AG10803 (cell line): ENCODE data around the gene RAB4A.
A peak's percentile ranks its signal among the peaks of the same experiment; 100 is the strongest.

ENCODE experiments used
- DNase-seq: peaks from one replicate; pipeline ENCODE4 v3.0.0; 2010; ENCODE audit warnings: low read depth
- H3K4me3 ChIP-seq: 2 replicates; pipeline ENCODE4 v1.5.1; 2011; ENCODE audit warnings: mild to moderate bottlenecking, low read length, control low read depth
- TF ChIP-seq, protein P1 (sequence below): conservative IDR thresholded peaks from 2 replicates; pipeline ENCODE4 v1.5.1; 2011; ENCODE audit warnings: mild to moderate bottlenecking, low read length, control low read depth, inconsistent platforms

Gene RAB4A

DNA sequence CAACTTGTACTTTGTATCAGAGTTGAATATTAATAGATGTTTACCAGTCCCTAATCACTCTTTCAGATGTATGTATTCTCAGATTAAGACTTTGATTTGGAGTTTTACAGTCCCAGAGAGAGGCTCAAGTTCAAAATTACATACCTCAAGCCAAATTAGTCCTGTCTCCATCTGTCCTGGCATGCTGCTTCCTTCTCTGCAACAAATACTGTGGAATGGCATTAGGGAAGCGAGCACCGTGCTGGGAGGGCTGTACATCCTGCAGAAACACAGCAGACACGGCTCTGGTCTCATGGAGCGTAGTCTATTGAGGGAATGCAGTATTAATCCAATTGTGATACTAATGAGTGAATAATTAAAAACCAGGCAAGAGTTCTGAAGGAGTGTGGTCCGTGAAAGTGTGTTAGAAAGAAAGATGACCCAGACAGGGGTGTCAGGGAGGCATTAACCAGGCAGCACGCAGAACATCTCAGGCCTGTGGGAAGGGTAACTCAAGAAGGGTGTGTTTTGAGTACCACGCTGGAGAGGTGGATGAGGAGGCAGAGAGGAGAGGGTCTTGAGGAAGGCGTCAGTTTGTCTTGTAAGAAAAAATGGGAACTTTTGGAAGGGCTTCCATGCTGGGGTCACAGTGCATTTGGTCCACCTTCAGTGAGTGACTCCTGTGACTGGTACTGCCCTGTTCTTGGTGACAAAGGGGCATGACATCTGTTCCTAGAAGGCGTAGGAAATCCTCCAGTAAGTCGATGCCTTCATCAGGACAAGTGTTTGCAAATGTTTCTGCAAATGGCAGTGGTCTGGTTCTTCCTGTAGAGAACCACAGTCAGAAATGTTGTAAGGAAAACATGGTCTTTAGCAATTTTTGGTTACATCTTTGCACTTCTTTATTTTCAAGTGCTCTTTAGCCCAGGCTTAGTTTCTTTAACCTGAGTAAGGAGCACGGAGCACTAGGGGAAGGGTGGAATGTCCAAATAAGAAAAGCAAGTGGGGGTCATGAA, 1.6 kb downstream of the RAB4A start:
- H3K4me3 ChIP-seq: peak overlapping the region; percentile 81
- peak; percentile 25 for DNase-seq
- TF ChIP-seq, protein P1, sequence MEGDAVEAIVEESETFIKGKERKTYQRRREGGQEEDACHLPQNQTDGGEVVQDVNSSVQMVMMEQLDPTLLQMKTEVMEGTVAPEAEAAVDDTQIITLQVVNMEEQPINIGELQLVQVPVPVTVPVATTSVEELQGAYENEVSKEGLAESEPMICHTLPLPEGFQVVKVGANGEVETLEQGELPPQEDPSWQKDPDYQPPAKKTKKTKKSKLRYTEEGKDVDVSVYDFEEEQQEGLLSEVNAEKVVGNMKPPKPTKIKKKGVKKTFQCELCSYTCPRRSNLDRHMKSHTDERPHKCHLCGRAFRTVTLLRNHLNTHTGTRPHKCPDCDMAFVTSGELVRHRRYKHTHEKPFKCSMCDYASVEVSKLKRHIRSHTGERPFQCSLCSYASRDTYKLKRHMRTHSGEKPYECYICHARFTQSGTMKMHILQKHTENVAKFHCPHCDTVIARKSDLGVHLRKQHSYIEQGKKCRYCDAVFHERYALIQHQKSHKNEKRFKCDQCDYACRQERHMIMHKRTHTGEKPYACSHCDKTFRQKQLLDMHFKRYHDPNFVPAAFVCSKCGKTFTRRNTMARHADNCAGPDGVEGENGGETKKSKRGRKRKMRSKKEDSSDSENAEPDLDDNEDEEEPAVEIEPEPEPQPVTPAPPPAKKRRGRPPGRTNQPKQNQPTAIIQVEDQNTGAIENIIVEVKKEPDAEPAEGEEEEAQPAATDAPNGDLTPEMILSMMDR: no peak

DNA sequence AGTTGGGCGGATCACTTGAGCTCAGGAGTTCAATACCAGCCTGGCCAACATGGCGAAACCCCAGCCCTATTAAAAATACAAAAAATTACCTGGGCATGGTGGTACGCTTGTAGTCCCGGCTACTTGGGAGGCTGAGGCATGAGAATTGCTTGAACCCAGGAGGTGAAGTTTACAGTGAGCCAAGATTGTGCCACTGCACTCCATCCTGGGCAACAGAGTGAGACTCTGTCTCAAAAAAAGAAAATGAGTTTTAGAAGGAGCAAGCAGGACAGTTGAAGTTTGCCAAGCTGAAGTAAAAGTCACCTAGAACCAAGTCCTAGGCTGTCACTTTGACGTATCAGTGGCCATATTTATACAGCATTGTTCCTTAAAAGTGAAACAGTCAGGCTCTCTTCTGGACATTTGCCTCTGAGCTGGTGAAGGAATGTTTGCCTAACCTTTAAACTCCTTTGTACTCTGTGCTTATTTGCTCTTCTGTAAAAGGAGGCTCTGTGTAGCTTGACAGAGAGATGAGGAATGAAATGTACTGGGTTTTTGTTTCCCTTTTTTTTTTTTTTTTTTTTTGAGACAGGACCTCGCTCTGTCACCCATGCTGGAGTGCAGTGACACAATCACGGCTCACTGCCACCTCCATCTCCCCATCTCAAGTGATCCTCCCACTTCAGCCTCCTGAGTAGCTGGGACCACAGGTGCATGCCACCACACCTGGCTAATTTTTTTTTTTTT, 2.8 kb downstream of the RAB4A start:
- no peak for DNase-seq
- H3K4me3 ChIP-seq: no peak overlapping the region
- TF ChIP-seq, protein P1: no peak

DNA sequence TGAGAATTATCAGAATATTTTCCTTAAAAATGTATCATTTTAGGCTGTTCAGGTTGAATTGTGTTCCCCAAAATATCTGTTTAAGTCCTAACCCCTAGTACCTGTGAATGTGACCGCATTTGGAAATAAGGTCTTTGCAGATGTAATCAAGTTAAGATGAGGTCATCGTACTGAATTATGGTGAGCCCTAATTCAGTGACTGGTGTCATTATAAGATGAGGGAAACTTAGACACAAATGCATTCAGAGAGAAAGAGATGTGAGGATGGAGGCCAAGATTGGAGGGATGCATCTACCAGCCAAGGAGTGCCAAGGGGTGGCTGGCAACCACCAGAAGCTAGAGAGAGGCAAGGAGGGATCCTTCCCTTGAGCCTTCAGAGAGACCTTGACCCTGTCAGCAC, 4.1 kb downstream of the RAB4A start:
- TF ChIP-seq, protein P1: no peak
- no peak for DNase-seq
- H3K4me3 ChIP-seq: no peak overlapping the region

DNA sequence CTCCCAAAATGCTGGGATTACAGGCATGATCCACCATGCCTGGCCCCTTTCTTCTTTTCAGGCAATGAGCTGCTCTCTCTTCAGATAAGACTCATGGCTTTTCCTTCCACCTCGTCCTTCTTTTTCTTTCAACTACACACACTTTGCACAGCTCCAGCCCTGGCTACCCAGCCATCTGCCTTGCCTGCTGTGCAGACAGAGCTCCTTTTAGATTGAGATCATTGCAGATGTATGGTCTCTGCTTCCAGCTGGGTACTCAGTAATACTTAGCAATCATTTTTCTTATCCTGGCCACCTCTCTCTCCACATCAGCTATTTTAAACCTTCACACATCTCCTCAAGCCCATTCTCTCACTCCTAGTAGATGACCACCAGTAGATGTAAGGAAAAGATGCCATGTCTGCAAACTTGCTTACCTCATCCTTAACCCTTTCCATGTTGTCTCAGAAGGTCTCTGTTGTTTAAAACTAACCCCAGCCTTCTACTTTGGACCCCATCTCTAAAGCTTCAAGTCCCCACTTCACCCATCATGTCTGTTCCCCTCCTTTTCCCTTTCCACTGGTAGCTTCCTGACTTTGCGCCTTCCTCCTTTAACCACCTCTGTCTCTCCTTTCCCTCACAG, 7.3 kb downstream of the RAB4A start:
- DNase-seq: no peak
- TF ChIP-seq, protein P1: no peak
- H3K4me3 ChIP-seq: no peak overlapping the region

DNA sequence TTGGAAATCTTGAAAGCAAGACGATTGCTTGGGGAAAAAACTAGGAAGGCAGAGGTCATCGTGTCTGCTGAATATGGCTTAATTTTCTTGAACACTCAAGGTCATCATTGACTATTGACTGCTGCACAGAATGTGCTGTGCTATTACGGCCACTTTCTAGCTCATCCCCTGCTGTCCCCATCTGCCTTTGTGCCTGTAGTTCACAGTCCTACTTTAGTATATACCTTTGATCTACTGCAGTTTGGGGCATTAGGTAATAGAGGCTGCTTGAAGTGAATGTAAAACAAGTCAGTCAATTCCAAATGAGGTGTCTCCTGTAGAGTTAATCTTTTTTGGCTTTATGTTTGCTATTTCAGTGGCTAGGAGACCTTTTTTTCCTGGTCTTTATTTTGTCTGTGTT, 8.3 kb downstream of the RAB4A start:
- no peak for DNase-seq
- no peak overlapping the region for H3K4me3 ChIP-seq
- TF ChIP-seq, protein P1: no peak

DNA sequence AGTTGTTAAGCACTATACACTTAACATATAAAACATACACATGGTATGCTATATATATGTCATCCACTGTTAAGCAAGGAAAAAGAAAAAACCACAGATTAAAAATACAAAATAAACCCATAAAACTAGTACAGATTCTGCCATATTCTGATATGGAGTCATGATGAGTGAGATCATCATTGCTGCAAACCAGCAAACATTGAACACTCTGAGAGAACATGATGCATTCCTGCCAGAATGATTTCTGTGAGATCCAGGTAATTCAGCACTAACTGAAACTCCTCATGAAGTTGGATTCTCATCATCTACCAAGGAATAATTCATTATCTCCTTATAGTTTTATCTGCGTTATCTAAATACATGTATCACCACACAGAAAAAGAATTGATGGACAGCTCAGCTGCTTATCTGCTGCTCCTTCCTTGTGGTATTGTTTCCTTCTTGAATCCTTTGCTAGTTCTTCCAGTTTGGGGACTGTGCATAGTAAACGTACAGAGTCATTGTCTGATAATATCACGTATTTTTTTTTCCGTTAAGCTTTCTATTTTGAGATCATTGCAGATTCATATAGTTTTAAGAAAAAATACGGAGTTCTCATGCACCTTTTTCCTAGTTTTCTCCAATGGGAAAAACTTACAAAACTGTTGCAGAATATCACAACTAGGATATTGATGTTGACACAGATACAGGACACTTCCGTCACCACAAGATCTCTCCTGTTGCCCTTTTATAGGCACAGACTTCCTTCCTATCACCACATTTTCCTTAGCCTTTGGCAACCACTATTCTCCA, 9.3 kb downstream of the RAB4A start:
- TF ChIP-seq, protein P1: no peak

More for the DNA sequence above, 9.3 kb downstream of the RAB4A start:
- DNase-seq: no peak
- H3K4me3 ChIP-seq: no peak overlapping the region
